ENCODE data around the gene KLHL18.

KLHL18 gene

DNA sequence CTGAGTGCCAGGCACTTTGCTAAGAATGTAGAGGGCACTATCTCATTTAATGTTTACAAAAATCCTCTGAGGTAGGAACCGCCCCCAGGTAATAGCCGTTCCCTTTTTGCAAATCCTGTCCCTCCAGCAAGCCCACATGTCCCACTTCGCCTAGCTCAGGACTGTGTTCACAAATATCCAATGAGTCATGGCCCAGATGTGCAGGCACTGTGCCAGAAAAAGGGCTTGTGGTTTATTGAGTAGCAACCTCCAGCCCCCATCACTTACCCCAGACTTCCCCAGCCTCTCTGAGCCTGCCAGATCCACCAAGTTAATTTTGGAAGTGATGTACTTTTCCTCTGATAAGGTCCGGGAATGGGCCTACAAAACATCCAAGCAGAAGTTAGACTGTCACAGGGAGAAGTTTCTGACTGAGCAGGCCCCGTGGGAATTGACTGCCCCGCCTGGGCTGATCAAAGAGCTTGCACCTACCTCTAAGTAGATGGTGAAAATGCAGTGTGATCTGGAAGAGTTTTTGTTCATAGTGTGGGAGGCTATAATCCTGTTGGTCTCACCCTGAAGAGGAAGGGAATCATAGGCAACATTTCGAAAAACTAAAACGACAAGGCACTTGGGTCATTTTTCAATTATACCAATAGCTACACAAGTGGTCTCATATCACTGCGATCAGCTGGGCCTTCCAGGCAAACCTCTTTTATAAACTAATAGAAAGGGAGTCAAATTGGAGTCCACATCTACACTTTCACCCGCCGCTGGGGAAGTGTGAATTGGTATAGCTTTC is 15.8 kb upstream of the KLHL18 start:
- Histone ChIP-seq H3K4me1 (ENCODE audit: insufficient read depth, low read length, poor library complexity, severe bottlenecking) (peaks cover 15% of the 10 kb centered on the region), H3F3A (ENCODE audit: low read depth) (no peaks in the 10 kb centered on the region), H4K20me1 (ENCODE audit: insufficient read depth, low read length, poor library complexity, severe bottlenecking) (no peaks in the 10 kb centered on the region), H3K27me3 (ENCODE audit: insufficient read depth, low read length, poor library complexity, severe bottlenecking) (no peaks in the 10 kb centered on the region), H3K9ac (ENCODE audit: low read depth, low read length, poor library complexity, severe bottlenecking) (no peak overlapping the region), H3K36me3 (ENCODE audit: insufficient read depth, low read length) (no peaks in the 10 kb centered on the region), H3K9me3 (ENCODE audit: insufficient read depth, low read depth, low read length) (no peaks in the 10 kb centered on the region), H3K4me2 (ENCODE audit: low read depth, low read length, poor library complexity, severe bottlenecking) (peak overlapping the region; percentile 34), H2AFZ (ENCODE audit: low read length) (no peak overlapping the region), H3K9me2 (replicated peaks; ENCODE audit: low read depth, low read length) (no peaks in the 10 kb centered on the region), H3K79me2 (ENCODE audit: insufficient read depth, low read length) (no peaks in the 10 kb centered on the region), H3K4me3 (ENCODE audit: low read length, poor library complexity, severe bottlenecking) (peak overlapping the region; percentile 5)
- TF ChIP-seq EZH2phosphoT487 (IDR thresholded peaks at IDR 0.05; ENCODE audit: borderline replicate concordance): no peak

DNA sequence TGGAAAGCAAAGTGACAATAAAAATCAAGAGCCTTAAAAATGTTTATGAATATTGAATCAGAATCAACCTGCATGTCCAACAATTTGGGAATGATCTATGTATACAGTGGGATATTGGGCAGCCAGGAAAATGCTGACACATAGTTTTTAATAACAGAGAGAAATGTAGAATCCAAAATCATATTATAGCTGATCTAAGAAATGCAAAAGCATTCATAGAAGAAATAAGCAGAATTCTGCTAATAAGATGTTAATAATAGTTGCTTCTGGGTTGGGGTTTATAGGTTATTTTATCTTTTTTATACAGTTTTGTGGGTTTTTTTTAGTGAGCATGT is 15.3 kb upstream of the KLHL18 start:
- H3K4me2 ChIP-seq (ENCODE audit: low read depth, low read length, poor library complexity, severe bottlenecking): no peak overlapping the region
- no peaks in the 10 kb centered on the region for H3K79me2 ChIP-seq (ENCODE audit: insufficient read depth, low read length)

DNA sequence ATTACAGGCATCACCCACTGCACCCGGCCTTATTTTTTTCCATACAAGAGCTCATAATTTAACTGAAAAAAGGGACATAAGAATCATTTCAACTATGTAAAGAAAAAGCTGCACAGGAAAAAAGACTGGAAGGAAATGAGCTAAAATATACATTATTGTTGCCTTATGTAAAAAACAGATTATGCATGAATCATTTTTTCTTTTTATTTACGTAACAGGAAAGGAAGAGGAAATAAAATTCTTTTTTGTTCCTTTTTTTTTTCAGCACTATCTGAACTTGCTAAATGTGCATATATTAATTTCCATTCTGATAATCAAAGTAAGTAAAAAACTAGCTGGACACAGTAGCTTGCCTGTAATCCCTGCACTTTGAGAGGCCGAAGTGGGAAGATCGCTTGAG is 12.2 kb upstream of the KLHL18 start:
- no peaks in the 10 kb centered on the region for H3K9me3 ChIP-seq (ENCODE audit: insufficient read depth, low read depth, low read length)
- no peak for TF ChIP-seq EZH2phosphoT487 (IDR thresholded peaks at IDR 0.05; ENCODE audit: borderline replicate concordance)
- TF ChIP-seq, protein P1, sequence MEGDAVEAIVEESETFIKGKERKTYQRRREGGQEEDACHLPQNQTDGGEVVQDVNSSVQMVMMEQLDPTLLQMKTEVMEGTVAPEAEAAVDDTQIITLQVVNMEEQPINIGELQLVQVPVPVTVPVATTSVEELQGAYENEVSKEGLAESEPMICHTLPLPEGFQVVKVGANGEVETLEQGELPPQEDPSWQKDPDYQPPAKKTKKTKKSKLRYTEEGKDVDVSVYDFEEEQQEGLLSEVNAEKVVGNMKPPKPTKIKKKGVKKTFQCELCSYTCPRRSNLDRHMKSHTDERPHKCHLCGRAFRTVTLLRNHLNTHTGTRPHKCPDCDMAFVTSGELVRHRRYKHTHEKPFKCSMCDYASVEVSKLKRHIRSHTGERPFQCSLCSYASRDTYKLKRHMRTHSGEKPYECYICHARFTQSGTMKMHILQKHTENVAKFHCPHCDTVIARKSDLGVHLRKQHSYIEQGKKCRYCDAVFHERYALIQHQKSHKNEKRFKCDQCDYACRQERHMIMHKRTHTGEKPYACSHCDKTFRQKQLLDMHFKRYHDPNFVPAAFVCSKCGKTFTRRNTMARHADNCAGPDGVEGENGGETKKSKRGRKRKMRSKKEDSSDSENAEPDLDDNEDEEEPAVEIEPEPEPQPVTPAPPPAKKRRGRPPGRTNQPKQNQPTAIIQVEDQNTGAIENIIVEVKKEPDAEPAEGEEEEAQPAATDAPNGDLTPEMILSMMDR (conservative IDR thresholded peaks at IDR 0.05; ENCODE audit: low read length): no peak
- no peaks in the 10 kb centered on the region for H3K9me2 ChIP-seq (replicated peaks; ENCODE audit: low read depth, low read length)

More for the DNA sequence above, 15.3 kb upstream of the KLHL18 start:
- Histone ChIP-seq H3K4me3 (ENCODE audit: low read length, poor library complexity, severe bottlenecking) (no peak overlapping the region), H3K36me3 (ENCODE audit: insufficient read depth, low read length) (no peaks in the 10 kb centered on the region), H3K9me3 (ENCODE audit: insufficient read depth, low read depth, low read length) (no peaks in the 10 kb centered on the region), H3K27me3 (ENCODE audit: insufficient read depth, low read length, poor library complexity, severe bottlenecking) (no peaks in the 10 kb centered on the region), H4K20me1 (ENCODE audit: insufficient read depth, low read length, poor library complexity, severe bottlenecking) (no peaks in the 10 kb centered on the region), H2AFZ (ENCODE audit: low read length) (no peak overlapping the region), H3K4me1 (ENCODE audit: insufficient read depth, low read length, poor library complexity, severe bottlenecking) (peaks cover 15% of the 10 kb centered on the region), H3F3A (ENCODE audit: low read depth) (no peaks in the 10 kb centered on the region), H3K9me2 (replicated peaks; ENCODE audit: low read depth, low read length) (no peaks in the 10 kb centered on the region), H3K9ac (ENCODE audit: low read depth, low read length, poor library complexity, severe bottlenecking) (no peak overlapping the region)
- no peak for TF ChIP-seq EZH2phosphoT487 (IDR thresholded peaks at IDR 0.05; ENCODE audit: borderline replicate concordance)
- TF ChIP-seq, protein P1 (conservative IDR thresholded peaks at IDR 0.05; ENCODE audit: low read length): no peak

DNA sequence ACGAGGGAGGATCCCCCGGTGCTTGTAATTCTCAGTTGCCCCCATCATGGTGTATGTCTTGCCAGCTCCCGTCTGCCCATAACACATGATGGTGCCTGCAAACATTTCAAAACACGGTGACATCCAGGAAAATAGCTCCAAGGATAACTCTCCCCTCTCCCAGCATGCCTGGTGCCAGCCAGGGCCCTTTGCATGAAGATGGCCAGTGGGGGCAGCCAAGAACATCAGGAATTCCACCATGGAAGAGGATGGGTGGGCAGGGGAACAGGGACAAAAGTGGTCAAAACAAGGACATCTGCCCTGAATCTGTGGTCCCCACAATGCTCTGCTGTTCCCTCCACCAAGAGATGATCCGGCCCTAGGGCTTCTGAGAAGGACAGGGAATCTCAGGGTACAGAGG is 9.2 kb upstream of the KLHL18 start:
- Histone ChIP-seq H4K20me1 (ENCODE audit: insufficient read depth, low read length, poor library complexity, severe bottlenecking) (no peaks in the 10 kb centered on the region), H3K79me2 (ENCODE audit: insufficient read depth, low read length) (no peaks in the 10 kb centered on the region), H3K4me2 (ENCODE audit: low read depth, low read length, poor library complexity, severe bottlenecking) (no peak overlapping the region), H3K27me3 (ENCODE audit: insufficient read depth, low read length, poor library complexity, severe bottlenecking) (no peaks in the 10 kb centered on the region), H2AFZ (ENCODE audit: low read length) (no peak overlapping the region), H3K9ac (ENCODE audit: low read depth, low read length, poor library complexity, severe bottlenecking) (no peak overlapping the region), H3K36me3 (ENCODE audit: insufficient read depth, low read length) (no peaks in the 10 kb centered on the region), H3K4me1 (ENCODE audit: insufficient read depth, low read length, poor library complexity, severe bottlenecking) (peaks cover 11% of the 10 kb centered on the region), H3K4me3 (ENCODE audit: low read length, poor library complexity, severe bottlenecking) (no peak overlapping the region), H3K9me3 (ENCODE audit: insufficient read depth, low read depth, low read length) (no peaks in the 10 kb centered on the region), H3K9me2 (replicated peaks; ENCODE audit: low read depth, low read length) (no peaks in the 10 kb centered on the region), H3F3A (ENCODE audit: low read depth) (no peaks in the 10 kb centered on the region)
- TF ChIP-seq, protein P1 (conservative IDR thresholded peaks at IDR 0.05; ENCODE audit: low read length): no peak
- no peak for TF ChIP-seq EZH2phosphoT487 (IDR thresholded peaks at IDR 0.05; ENCODE audit: borderline replicate concordance)

More for the DNA sequence above, 12.2 kb upstream of the KLHL18 start:
- no peak overlapping the region for H2AFZ ChIP-seq (ENCODE audit: low read length)
- H4K20me1 ChIP-seq (ENCODE audit: insufficient read depth, low read length, poor library complexity, severe bottlenecking): no peaks in the 10 kb centered on the region
- H3K36me3 ChIP-seq (ENCODE audit: insufficient read depth, low read length): no peaks in the 10 kb centered on the region
- H3K27me3 ChIP-seq (ENCODE audit: insufficient read depth, low read length, poor library complexity, severe bottlenecking): no peaks in the 10 kb centered on the region
- H3F3A ChIP-seq (ENCODE audit: low read depth): no peaks in the 10 kb centered on the region
- H3K79me2 ChIP-seq (ENCODE audit: insufficient read depth, low read length): no peaks in the 10 kb centered on the region
- H3K4me2 ChIP-seq (ENCODE audit: low read depth, low read length, poor library complexity, severe bottlenecking): no peak overlapping the region
- H3K9ac ChIP-seq (ENCODE audit: low read depth, low read length, poor library complexity, severe bottlenecking): no peak overlapping the region
- H3K4me3 ChIP-seq (ENCODE audit: low read length, poor library complexity, severe bottlenecking): no peak overlapping the region
- peaks cover 25% of the 10 kb centered on the region for H3K4me1 ChIP-seq (ENCODE audit: insufficient read depth, low read length, poor library complexity, severe bottlenecking)
